GM12801 (cell line): ENCODE data around the gene SPAG9.

Experiments used
- TF ChIP-seq, protein P1 (sequence below): IDR thresholded peaks from one replicate; pipeline ENCODE4 v1.5.1; 2011; ENCODE audit warnings: control low read depth; ENCODE audit not compliant: insufficient read length; ENCODE audit errors: extremely low read depth

SPAG9 gene

DNA sequence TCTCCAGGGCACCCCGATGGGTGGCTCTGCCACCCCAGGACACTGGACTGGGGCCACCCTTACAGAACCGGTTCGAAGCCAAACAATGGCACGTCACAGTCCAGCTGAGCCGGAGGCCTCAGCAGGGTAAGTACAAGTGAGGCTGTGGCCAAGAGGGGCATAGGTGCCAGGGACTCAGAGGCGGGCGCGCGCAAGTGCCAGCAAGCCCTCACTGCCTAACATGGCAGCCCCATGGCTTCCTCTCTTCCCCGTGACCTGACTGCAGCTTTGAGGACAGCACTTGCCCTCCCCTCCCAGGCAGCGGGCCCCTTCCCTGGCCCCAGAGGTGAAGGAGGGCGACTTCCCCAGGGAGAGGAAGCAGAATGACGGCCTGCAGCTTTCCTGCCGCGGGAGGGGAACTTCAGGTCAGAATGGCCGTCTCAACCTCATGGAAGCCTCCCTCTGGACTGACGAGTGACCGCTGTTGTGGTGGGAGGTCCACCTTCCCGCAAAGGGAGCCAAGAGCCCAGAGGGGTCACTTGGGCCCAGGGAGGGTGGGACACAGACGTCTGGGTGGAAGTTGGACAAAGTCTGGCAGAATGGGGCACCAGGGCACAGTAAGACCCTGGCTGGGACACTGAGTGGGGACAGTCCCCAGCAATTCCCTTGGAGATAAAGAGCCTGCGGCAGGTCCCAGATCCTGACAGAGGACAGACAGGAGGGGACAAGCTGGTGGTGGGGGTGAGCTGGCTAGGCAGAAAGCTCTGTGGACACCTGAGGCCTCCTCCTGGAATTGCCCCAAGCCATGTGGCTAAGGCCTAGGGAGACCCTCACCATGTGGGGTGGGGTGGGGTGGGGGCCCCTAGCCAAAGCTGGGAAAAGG lies 202.4 kb downstream of the SPAG9 start:
- TF ChIP-seq, protein P1, sequence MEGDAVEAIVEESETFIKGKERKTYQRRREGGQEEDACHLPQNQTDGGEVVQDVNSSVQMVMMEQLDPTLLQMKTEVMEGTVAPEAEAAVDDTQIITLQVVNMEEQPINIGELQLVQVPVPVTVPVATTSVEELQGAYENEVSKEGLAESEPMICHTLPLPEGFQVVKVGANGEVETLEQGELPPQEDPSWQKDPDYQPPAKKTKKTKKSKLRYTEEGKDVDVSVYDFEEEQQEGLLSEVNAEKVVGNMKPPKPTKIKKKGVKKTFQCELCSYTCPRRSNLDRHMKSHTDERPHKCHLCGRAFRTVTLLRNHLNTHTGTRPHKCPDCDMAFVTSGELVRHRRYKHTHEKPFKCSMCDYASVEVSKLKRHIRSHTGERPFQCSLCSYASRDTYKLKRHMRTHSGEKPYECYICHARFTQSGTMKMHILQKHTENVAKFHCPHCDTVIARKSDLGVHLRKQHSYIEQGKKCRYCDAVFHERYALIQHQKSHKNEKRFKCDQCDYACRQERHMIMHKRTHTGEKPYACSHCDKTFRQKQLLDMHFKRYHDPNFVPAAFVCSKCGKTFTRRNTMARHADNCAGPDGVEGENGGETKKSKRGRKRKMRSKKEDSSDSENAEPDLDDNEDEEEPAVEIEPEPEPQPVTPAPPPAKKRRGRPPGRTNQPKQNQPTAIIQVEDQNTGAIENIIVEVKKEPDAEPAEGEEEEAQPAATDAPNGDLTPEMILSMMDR = no peak

DNA sequence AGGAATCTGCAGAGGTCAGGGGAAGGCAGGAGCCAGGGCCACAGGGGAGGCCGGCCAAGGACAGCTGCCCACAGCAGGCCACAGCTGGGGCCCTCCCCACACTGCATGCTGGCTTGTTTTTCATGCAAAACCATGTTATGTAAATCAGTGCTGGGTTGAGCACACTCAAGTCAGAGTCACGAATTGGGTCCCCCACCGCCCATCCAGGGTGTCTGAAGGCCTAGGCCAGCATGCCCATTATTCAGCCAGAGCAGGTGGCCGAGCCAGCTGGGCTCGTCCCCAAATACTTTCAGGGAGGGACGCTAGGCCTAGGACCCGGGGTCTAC lies 203.3 kb downstream of the SPAG9 start:
- TF ChIP-seq, protein P1 = no peak

DNA sequence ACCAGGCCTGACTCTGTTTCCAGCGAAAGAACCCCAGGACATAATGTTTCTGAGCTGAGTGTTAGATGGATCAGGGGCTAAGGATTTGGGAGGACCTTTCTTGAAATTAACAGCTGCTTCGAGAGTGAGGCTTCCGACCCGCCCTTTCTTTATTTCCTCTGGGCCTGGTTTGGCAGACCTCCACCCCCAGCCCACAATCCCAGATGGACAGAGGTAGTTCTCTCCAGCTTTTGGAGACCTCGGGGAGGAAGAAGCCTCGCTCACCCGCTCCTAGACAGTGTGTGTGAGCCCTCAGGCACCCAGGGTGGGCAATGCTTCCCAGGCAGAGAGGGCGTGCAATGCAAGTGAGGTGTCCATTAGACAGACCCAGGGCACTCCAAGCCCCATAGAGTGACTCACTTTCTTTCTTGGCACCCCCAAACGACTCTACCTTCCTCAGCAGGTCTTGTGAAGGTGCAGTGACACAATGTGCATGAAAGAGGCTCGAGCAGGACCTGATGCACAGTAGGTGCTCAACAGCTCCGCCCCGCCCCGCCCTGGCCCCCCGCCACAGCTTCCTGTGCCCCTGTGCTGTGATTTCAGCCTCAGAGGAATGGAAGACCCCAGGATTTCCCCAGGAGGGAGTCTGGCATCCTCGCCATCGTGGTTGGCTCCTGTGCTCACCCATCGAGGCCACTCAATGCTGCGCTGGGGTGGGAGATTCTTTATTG lies 203.8 kb downstream of the SPAG9 start:
- TF ChIP-seq, protein P1 = no peak

DNA sequence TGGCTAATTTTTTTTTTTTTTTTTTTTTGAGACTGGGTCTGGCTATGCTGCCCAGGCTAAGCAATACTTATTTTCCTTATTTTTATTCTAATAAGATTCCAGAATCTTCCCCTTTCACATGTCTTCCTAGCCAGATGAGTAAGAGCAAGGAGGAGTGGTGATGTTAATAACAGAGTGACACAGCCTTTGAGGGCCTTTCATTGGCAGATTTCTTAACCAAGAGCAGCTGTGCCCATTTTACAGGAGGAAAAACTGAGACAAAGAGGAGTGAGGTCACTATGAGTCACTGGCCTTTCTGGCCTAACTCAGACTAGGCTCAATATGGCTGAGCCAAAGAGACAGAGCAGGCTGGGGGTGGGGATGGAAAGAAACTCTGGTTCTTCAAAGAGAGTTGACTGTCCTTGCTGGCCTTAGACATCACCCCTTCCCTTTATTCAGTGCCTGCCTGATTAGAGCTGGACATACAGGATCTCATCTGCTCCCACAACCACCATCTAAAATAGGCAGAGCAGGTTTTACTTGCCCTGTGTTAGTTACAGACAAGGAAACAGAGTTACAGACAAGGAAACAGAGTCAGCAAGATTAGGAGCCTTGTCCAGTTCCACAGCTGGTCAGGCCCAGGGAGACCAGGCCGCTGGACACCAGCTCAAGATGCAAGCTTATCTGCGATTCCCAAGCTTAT lies 204.5 kb downstream of the SPAG9 start:
- TF ChIP-seq, protein P1 = no peak

DNA sequence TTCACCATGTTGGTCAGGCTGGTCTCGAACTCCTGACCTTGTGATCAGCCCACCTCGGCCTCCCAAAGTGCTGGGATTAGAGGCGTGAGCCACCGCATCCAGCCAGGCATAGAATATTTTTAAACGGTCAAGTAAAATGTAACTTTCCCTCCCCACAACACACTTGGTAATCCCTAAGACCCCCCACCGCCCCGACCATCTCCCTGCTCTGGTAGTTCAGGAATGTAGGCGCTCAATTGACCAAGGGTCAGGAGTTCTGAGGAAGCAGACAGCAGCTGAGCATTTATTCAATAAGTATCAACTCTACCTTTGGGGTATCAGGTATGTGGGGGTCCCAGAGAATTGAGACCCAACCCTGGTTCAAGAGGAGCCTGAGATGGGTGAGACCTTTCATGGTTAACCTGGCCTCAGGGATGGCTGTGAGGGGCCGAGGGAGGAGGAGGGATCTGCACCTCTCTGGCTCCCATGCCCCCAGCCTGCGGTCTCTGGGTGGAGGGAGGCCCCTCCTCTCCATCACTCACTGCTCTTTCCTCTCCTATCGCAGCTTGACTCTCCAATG lies 206.1 kb downstream of the SPAG9 start:
- TF ChIP-seq, protein P1 = no peak

DNA sequence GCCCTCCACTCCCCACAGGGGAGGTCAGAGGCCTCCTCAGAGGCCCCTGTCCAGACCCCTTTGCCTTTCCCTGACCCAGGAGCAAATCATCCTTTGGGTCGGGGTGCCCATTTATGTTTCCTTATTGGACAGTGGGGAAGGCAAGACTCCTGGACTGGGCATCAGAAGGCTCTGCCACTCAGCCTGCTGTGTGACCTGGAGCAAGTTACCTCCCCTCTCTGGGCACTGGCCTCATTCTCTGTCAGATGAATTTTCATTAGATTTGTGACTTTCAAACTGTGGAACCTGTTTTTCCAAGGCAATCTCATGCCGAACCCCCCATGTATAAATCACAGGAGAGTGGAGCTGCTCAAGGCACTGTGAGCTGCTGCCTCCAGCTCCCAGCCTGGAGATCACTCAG lies 207.5 kb downstream of the SPAG9 start:
- TF ChIP-seq, protein P1 = no peak
